Effector CD8-positive, alpha-beta T cell (primary cell): ENCODE results near the gene FAM228A.

Experiments used
- DNase-seq: peaks from one replicate; lab custom pipeline; 2025; lab: John Stamatoyannopoulos, UW

Gene FAM228A

GRCh38 chr2:24225499-24226242 is 50.8 kb downstream of the FAM228A start:
- DNase-seq: no peak

GRCh38 chr2:24228470-24228869 is 53.6 kb downstream of the FAM228A start:
- DNase-seq: no peak

- DNase-seq: no peak
These were observed 56.6 kb downstream of the FAM228A start for GRCh38 chr2:24231461-24231881.

GRCh38 chr2:24233321-24233720 is 58.5 kb downstream of the FAM228A start:
- no peak for DNase-seq

- DNase-seq: no peak
These were observed 62.5 kb downstream of the FAM228A start for GRCh38 chr2:24237313-24237712.

GRCh38 chr2:24238158-24238557 is 63.3 kb downstream of the FAM228A start:
- no peak for DNase-seq

GRCh38 chr2:24239553-24239952 is 64.7 kb downstream of the FAM228A start:
- DNase-seq: no peak
